SK-N-SH treated with all-trans-retinoic acid at 6 μM for 48 hours (cell line): ENCODE data around the gene ATP6V0D1.
A peak's percentile ranks its signal among the peaks of the same experiment; 100 is the strongest.

Experiments used
- ATAC-seq: fragments of 200-7000 bp; cut with Tn5 transposase; 3 replicates; pipeline ENCODE4 v1.9.1; 2020; ENCODE audit warnings: mild to moderate bottlenecking, moderate library complexity
- ARNTL ChIP-seq: fragments of 450-650 bp; formaldehyde crosslinking; IDR thresholded peaks from 2 replicates; pipeline ENCODE4 v1.5.0; 2020; ENCODE audit warnings: low read depth, mild to moderate bottlenecking, moderate library complexity, borderline replicate concordance
- BACH2 ChIP-seq: fragments of 250-450 bp; sonication (Bioruptor Pico); IDR thresholded peaks from 2 replicates; pipeline ENCODE4 v1.9.0; 2021; ENCODE audit warnings: mild to moderate bottlenecking, borderline replicate concordance
- CSDC2 ChIP-seq: fragments of 250-450 bp; sonication (Bioruptor Pico); IDR thresholded peaks from 2 replicates; pipeline ENCODE4 v1.5.0; 2020; ENCODE audit warnings: mild to moderate bottlenecking, moderate library complexity
- CSRNP3 ChIP-seq: fragments of 250-450 bp; sonication (Bioruptor Pico); IDR thresholded peaks from 2 replicates; pipeline ENCODE4 v1.5.1; 2021; ENCODE audit warnings: mild to moderate bottlenecking, moderate library complexity
- GLIS3 ChIP-seq: fragments of 250-450 bp; sonication (Bioruptor Pico); IDR thresholded peaks from 2 replicates; pipeline ENCODE4 v1.5.0; 2020; ENCODE audit warnings: mild to moderate bottlenecking, moderate library complexity
- ISL1 ChIP-seq: fragments of 250-450 bp; sonication (Bioruptor Pico); IDR thresholded peaks from 2 replicates; pipeline ENCODE4 v2.1.2; 2022; ENCODE audit warnings: mild to moderate bottlenecking, moderate library complexity
- OSR1 ChIP-seq: fragments of 250-450 bp; sonication (Bioruptor Pico); IDR thresholded peaks from 2 replicates; pipeline ENCODE4 v1.8.0; 2022; ENCODE audit warnings: moderate library complexity, mild to moderate bottlenecking, inconsistent platforms
- PATZ1 ChIP-seq: fragments of 250-450 bp; sonication (Bioruptor Pico); IDR thresholded peaks from 2 replicates; pipeline ENCODE4 v1.8.0; 2020; ENCODE audit warnings: mild to moderate bottlenecking, moderate library complexity, borderline replicate concordance
- POU6F1 ChIP-seq: fragments of 250-450 bp; sonication (Bioruptor Pico); IDR thresholded peaks from 2 replicates; pipeline ENCODE4 v1.8.0; 2021; ENCODE audit warnings: low read depth, mild to moderate bottlenecking, moderate library complexity, borderline replicate concordance
- PPARA ChIP-seq: fragments of 250-450 bp; sonication (Bioruptor Pico); IDR thresholded peaks from 2 replicates; pipeline ENCODE4 v1.5.0; 2020; ENCODE audit warnings: mild to moderate bottlenecking, borderline replicate concordance
- RARB ChIP-seq: fragments of 250-450 bp; sonication (Bioruptor Pico); IDR thresholded peaks from 2 replicates; pipeline ENCODE4 v1.8.0; 2021; ENCODE audit warnings: mild to moderate bottlenecking, moderate library complexity
- SNAI2 ChIP-seq: fragments of 250-450 bp; sonication (Bioruptor Pico); IDR thresholded peaks from 2 replicates; pipeline ENCODE4 v1.5.0; 2020; ENCODE audit warnings: mild to moderate bottlenecking, moderate library complexity
- TCF4 ChIP-seq: fragments of 250-450 bp; sonication (Bioruptor Pico); IDR thresholded peaks from 2 replicates; pipeline ENCODE4 v1.8.0; 2021; ENCODE audit warnings: mild to moderate bottlenecking, moderate library complexity, borderline replicate concordance
- TOX ChIP-seq: fragments of 250-450 bp; sonication (Bioruptor Pico); IDR thresholded peaks from 2 replicates; pipeline ENCODE4 v1.8.0; 2021; ENCODE audit warnings: mild to moderate bottlenecking, moderate library complexity, borderline replicate concordance
- TSHZ2 ChIP-seq: fragments of 250-450 bp; sonication (Bioruptor Pico); IDR thresholded peaks from 2 replicates; pipeline ENCODE4 v1.5.0; 2020; ENCODE audit warnings: mild to moderate bottlenecking, moderate library complexity
- ZC3H10 ChIP-seq: fragments of 250-450 bp; sonication (Bioruptor Pico); IDR thresholded peaks from 2 replicates; pipeline ENCODE4 v1.5.1; 2021; ENCODE audit warnings: mild to moderate bottlenecking, moderate library complexity
- ZFP3 ChIP-seq: fragments of 250-450 bp; sonication (Bioruptor Pico); IDR thresholded peaks from 2 replicates; pipeline ENCODE4 v1.5.0; 2020; ENCODE audit warnings: mild to moderate bottlenecking, moderate library complexity
- ZFP30 ChIP-seq: fragments of 450-650 bp; formaldehyde crosslinking; IDR thresholded peaks from 2 replicates; pipeline ENCODE4 v1.5.0; 2022; ENCODE audit warnings: mild to moderate bottlenecking, moderate library complexity
- ZNF565 ChIP-seq: fragments of 450-650 bp; formaldehyde crosslinking; conservative IDR thresholded peaks from 2 replicates; pipeline ENCODE4 v1.5.0; 2020; ENCODE audit warnings: low read depth, mild to moderate bottlenecking, moderate library complexity
- ZNF70 ChIP-seq: fragments of 450-650 bp; formaldehyde crosslinking; IDR thresholded peaks from 2 replicates; pipeline ENCODE4 v1.5.0; 2020; ENCODE audit warnings: mild to moderate bottlenecking, moderate library complexity
- ZNF8 ChIP-seq: fragments of 450-650 bp; formaldehyde crosslinking; IDR thresholded peaks from 2 replicates; pipeline ENCODE4 v1.5.0; 2020; ENCODE audit warnings: mild to moderate bottlenecking, moderate library complexity

The ATP6V0D1 gene

GRCh38 chr16:67480833-67481560 lies at the start of gene ATP6V0D1:
ATP6V0D1 (minus strand) TSS chr16:67481157; CDS start chr16:67481086, 71 bp downstream.
- peak; percentile 89 for ATAC-seq
- TF ChIP-seq ZFP30 (CRISPR knock-in tag) (no peak), CSDC2 (CRISPR knock-in tag) (no peak), PATZ1 (CRISPR knock-in tag) (no peak), CSRNP3 (CRISPR knock-in tag) (no peak), TCF4 (CRISPR knock-in tag) (no peak), ZNF70 (CRISPR knock-in tag) (no peak), OSR1 (CRISPR knock-in tag) (no peak), SNAI2 (no peak), GLIS3 (no peak)

- TF ChIP-seq BACH2 (CRISPR knock-in tag) (no peak), PATZ1 (CRISPR knock-in tag) (peak; percentile 77; the same call in 1 of the 2 replicates)
- peak; percentile 72 for ATAC-seq
Measured at GRCh38 chr16:67530013-67530939, 49.3 kb upstream of the ATP6V0D1 start.

- ATAC-seq, result peak; percentile 31
- no peak for TF ChIP-seq TCF4 (CRISPR knock-in tag)
- TF ChIP-seq BACH2 (CRISPR knock-in tag), result no peak
- no peak for TF ChIP-seq ARNTL (CRISPR knock-in tag)
- TF ChIP-seq ZNF565 (CRISPR knock-in tag), result no peak
- no peak for TF ChIP-seq OSR1 (CRISPR knock-in tag)
Measured at GRCh38 chr16:67529582-67530012, 48.6 kb upstream of the ATP6V0D1 start.

GRCh38 chr16:67528870-67529581 lies 48.1 kb upstream of the ATP6V0D1 start:
- ATAC-seq, result peak; percentile 67
- no peak for TF ChIP-seq RARB
- no peak for TF ChIP-seq ZFP3 (CRISPR knock-in tag)
- TF ChIP-seq ZNF8 (CRISPR knock-in tag), result no peak
- no peak for TF ChIP-seq OSR1 (CRISPR knock-in tag)
- TF ChIP-seq ZNF565 (CRISPR knock-in tag), result no peak
- TF ChIP-seq TOX (CRISPR knock-in tag), result no peak
- no peak for TF ChIP-seq POU6F1
- no peak for TF ChIP-seq ZNF70 (CRISPR knock-in tag)
- TF ChIP-seq BACH2 (CRISPR knock-in tag), result no peak
- TF ChIP-seq ISL1 (CRISPR knock-in tag), result no peak
- no peak for TF ChIP-seq TCF4 (CRISPR knock-in tag)
- TF ChIP-seq ARNTL (CRISPR knock-in tag), result no peak
- no peak for TF ChIP-seq TSHZ2 (CRISPR knock-in tag)
- TF ChIP-seq PPARA (CRISPR knock-in tag), result no peak
- TF ChIP-seq ZC3H10 (CRISPR knock-in tag), result no peak
